ENCODE results near the gene FBXO33.

DNA sequence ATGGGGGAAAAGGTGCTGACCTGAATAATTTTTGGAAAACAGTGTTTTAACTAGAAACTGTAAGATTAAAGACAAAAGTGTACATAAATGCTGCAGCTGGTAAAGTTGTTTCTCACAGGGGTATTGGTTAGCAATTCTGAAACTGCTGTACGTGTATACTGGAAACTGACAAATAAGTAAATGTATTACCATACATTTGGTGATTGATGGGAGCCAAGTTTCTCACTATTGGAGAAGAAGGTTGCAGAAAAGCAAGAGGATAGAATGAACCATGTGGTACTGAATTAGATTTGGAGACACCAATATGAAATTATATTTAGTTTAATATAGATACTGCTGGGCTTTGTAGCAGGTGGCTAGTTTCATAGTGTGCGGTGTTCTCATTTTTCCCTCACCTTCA lies 19.6 kb upstream of the FBXO33 start:
- TF ChIP-seq POLR2A (IDR thresholded peaks at IDR 0.05), result no peak
- TF ChIP-seq, protein P1, sequence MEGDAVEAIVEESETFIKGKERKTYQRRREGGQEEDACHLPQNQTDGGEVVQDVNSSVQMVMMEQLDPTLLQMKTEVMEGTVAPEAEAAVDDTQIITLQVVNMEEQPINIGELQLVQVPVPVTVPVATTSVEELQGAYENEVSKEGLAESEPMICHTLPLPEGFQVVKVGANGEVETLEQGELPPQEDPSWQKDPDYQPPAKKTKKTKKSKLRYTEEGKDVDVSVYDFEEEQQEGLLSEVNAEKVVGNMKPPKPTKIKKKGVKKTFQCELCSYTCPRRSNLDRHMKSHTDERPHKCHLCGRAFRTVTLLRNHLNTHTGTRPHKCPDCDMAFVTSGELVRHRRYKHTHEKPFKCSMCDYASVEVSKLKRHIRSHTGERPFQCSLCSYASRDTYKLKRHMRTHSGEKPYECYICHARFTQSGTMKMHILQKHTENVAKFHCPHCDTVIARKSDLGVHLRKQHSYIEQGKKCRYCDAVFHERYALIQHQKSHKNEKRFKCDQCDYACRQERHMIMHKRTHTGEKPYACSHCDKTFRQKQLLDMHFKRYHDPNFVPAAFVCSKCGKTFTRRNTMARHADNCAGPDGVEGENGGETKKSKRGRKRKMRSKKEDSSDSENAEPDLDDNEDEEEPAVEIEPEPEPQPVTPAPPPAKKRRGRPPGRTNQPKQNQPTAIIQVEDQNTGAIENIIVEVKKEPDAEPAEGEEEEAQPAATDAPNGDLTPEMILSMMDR (IDR thresholded peaks at IDR 0.05), result no peak
